ENCODE measurements around the gene INAFM1. TPM values are rescaled to one million over a fixed set of nuclear protein-coding genes. Genes with fewer than 3 reads are reported as not detected.

Gene INAFM1
- total and polyA plus RNA-seq, 9 of the 15 experiments (the other 6 are each of a cell fraction or from before 2014, with no cell fraction given), result 0.71 to 30.9 (median 3.1) TPM

- TF ChIP-seq BCOR (IDR thresholded peaks at IDR 0.05) (peak; percentile 99), ZNF592 (IDR thresholded peaks at IDR 0.05) (peak; percentile 72), SMC3 (conservative IDR thresholded peaks at IDR 0.05; ENCODE audit: insufficient read depth, low read depth, low read length) (peak; percentile 64), RBM25 (IDR thresholded peaks at IDR 0.05; ENCODE audit: low read depth, low read length, severe bottlenecking) (peak; percentile 98), HCFC1 (IDR thresholded peaks at IDR 0.05; ENCODE audit: low read depth, low read length) (peak; percentile 27; the same call in 1 of the 2 replicates), SMARCA5 (IDR thresholded peaks at IDR 0.05) (peak; percentile 99), KLF16 (IDR thresholded peaks at IDR 0.05) (0 out of 2 replicates have a peak, but pooled peaks have one; percentile 50), ZNF3 (CRISPR knock-in tag; IDR thresholded peaks at IDR 0.05) (peak; percentile 100), NR2F6 (CRISPR knock-in tag; IDR thresholded peaks at IDR 0.05) (no peak), ZNF134 (CRISPR knock-in tag; conservative IDR thresholded peaks at IDR 0.05) (no peak), ZNF140 (CRISPR knock-in tag; IDR thresholded peaks at IDR 0.05) (0 out of 2 replicates have a peak, but pooled peaks have one; percentile 12), HDAC2 (IDR thresholded peaks at IDR 0.05) (peak; percentile 97)
- TF ChIP-seq, protein P1, sequence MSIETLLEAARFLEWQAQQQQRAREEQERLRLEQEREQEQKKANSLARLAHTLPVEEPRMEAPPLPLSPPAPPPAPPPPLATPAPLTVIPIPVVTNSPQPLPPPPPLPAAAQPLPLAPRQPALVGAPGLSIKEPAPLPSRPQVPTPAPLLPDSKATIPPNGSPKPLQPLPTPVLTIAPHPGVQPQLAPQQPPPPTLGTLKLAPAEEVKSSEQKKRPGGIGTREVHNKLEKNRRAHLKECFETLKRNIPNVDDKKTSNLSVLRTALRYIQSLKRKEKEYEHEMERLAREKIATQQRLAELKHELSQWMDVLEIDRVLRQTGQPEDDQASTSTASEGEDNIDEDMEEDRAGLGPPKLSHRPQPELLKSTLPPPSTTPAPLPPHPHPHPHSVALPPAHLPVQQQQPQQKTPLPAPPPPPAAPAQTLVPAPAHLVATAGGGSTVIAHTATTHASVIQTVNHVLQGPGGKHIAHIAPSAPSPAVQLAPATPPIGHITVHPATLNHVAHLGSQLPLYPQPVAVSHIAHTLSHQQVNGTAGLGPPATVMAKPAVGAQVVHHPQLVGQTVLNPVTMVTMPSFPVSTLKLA (conservative IDR thresholded peaks at IDR 0.05), result peak; percentile 60 to 69
- TF ChIP-seq, protein P2, sequence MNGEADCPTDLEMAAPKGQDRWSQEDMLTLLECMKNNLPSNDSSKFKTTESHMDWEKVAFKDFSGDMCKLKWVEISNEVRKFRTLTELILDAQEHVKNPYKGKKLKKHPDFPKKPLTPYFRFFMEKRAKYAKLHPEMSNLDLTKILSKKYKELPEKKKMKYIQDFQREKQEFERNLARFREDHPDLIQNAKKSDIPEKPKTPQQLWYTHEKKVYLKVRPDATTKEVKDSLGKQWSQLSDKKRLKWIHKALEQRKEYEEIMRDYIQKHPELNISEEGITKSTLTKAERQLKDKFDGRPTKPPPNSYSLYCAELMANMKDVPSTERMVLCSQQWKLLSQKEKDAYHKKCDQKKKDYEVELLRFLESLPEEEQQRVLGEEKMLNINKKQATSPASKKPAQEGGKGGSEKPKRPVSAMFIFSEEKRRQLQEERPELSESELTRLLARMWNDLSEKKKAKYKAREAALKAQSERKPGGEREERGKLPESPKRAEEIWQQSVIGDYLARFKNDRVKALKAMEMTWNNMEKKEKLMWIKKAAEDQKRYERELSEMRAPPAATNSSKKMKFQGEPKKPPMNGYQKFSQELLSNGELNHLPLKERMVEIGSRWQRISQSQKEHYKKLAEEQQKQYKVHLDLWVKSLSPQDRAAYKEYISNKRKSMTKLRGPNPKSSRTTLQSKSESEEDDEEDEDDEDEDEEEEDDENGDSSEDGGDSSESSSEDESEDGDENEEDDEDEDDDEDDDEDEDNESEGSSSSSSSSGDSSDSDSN (IDR thresholded peaks at IDR 0.05; ENCODE audit: borderline replicate concordance in 1 of 2, low read depth in 2 of 2, low read length in 2 of 2), result no peak
- TF ChIP-seq, protein P3, sequence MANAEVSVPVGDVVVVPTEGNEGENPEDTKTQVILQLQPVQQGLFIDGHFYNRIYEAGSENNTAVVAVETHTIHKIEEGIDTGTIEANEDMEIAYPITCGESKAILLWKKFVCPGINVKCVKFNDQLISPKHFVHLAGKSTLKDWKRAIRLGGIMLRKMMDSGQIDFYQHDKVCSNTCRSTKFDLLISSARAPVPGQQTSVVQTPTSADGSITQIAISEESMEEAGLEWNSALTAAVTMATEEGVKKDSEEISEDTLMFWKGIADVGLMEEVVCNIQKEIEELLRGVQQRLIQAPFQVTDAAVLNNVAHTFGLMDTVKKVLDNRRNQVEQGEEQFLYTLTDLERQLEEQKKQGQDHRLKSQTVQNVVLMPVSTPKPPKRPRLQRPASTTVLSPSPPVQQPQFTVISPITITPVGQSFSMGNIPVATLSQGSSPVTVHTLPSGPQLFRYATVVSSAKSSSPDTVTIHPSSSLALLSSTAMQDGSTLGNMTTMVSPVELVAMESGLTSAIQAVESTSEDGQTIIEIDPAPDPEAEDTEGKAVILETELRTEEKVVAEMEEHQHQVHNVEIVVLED (CRISPR knock-in tag; IDR thresholded peaks at IDR 0.05), result 0 out of 2 replicates have a peak, but pooled peaks have one; percentile 16
- TF ChIP-seq, protein P4, sequence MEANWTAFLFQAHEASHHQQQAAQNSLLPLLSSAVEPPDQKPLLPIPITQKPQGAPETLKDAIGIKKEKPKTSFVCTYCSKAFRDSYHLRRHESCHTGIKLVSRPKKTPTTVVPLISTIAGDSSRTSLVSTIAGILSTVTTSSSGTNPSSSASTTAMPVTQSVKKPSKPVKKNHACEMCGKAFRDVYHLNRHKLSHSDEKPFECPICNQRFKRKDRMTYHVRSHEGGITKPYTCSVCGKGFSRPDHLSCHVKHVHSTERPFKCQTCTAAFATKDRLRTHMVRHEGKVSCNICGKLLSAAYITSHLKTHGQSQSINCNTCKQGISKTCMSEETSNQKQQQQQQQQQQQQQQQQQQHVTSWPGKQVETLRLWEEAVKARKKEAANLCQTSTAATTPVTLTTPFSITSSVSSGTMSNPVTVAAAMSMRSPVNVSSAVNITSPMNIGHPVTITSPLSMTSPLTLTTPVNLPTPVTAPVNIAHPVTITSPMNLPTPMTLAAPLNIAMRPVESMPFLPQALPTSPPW (CRISPR knock-in tag; IDR thresholded peaks at IDR 0.05), result peak; percentile 33; the same call in 1 of the 2 replicates
Measured at GRCh38 chr19:47247308-47247990, 27.2 kb upstream of the INAFM1 start (continued).

Measured in K562 (cell line).